ENCODE results near the gene SLC26A8.
"Not testable (repeated sequence)": the region's sequence is repeated elsewhere in the genome, so short reads cannot be mapped to it uniquely, and the experiment has no call there.

Gene SLC26A8

DNA sequence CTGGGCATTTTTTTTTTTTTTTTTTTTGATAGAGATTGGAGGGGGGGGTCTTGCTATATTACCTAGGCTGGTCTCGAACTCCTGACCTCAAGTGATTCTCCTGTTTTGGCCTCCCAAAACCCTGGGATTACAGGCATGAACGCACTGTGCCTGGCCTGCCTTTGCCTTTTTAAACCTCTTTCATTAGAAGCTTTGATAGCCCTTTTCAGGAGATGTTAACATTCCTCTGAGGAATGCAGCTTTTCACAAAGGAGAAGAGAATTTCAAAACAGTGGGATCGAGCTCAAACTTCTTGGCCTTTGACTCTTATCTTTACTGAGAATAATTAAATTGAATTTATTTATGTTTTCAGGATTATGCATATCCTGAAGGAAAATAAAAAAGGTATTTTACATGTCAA lies 31.3 kb downstream of the SLC26A8 start:
- DNase-seq (ENCODE audit: low spot score) = no peak

DNA sequence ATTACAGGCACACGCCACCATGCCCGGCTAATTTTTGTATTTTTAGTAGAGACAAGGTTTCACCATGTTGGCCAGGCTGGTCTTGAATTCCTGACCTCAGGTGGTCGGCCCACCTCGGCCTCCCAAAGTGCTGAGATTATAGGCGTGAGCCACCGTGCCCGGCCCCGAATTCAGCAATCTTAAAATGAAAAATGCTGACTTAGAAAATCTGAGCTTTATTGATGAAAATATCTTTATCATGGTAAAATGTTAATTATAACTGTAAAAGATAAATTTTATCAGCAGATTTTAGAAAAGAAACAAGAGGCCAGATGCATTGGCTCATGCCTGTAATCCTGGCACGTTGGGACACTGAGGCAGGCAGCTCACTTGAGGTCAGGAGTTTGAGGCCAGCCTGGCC lies 36.4 kb downstream of the SLC26A8 start:
- DNase-seq (ENCODE audit: low spot score) = not testable (repeated sequence)

DNA sequence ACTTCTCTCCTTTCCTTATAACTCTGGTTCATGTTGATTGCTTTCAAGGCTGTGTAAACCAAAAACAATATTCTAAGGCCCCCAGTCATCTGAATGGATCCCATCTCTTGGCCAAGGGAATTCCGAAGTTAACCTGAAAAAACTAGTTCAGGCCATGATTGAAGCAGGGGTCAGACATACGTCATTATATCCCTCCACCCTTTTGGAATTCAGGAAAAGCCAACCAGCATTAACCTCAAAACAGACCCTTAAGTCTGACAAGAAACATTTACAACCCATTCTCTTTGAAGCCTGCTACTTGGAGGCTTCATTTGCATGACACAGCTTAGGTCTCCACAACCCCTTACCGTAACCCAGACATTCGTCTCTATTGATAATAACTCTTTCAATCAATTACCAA lies 39.7 kb downstream of the SLC26A8 start:
- DNase-seq (ENCODE audit: low spot score) = no peak

DNA sequence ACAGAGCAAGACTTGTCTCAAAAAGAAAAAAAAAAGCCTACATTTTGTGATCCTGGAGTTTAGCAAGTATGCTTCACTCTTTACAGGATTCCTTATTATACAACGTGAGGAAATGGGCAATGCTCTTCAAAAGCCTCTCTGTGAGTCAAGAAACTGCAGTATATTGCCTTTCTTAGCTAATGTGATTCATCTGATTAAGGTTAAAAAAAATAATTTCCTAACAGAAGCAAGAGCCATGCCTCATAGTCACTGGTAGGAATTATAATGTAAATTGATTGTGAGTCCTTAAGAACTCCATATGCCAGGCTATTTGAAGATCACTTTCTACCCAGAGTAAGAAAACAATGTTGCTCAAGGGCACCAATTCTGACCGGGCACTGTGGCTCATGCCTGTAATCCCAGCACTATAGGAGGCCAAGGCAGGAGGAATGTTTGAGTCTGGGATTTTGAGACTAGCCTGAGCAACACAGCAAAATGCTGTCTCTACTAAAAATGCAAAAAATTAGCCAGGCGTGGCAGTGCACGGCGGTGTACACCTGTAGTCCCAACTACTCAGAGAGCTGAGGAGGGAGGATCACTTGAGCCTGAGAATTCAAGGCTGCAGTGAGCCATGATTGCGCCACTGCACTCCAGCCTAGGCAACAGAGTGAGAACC lies 43.3 kb downstream of the SLC26A8 start:
- DNase-seq (ENCODE audit: low spot score) = no peak

- not testable (repeated sequence) for DNase-seq (ENCODE audit: low spot score)
Observed at GRCh38 chr6:35980126-35980525, 44.3 kb downstream of the SLC26A8 start.

DNA sequence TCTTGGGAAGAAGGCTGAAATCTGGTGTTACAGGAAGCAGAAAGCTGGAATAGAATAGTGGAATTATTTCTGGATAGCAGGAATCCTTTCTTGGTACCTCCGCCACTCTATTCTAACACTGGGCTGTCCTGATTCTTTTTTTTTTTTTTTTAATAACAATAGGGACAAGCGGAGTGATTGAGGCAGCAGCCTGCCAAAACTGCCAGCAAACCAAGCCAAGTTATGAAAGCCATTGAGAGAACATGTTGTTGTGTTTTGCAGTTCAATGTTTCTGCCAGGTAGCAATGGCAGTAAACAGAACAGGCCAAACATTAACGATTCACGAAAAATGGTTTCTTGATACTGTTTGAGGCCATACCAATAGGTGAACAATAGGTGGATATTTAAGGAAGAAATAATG lies 47.1 kb downstream of the SLC26A8 start:
- no peak for DNase-seq (ENCODE audit: low spot score)

DNA sequence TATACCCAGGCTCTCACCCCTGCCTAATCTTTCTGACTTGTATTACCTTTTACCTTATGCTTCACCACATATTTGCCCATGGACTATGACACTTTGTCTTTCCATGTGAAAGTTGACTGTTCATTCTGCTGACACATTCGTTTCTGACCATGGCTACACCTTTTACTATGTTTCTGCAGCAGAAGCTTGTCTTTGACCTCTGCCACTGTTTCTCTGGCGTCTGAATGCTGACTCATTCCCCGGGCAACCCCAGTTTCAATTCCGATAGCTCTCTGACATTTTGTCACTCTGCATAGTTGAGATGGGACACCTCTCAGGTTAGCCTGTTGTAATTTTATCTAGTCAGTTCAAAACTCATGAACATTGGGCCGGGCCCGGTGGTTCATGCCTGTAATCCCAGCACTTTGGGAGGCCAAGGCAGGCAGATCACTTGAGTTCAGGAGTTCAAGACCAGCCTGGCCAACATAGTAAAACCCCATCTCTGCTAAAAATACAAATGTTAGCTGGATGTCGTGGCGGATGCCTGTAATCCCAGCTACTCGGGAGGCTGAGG lies 50.7 kb downstream of the SLC26A8 start:
- no peak for DNase-seq (ENCODE audit: low spot score)

- DNase-seq (ENCODE audit: low spot score) = no peak
Observed at GRCh38 chr6:35972471-35973367, 51.7 kb downstream of the SLC26A8 start.

GRCh38 chr6:35970181-35970580 lies 54.3 kb downstream of the SLC26A8 start:
- DNase-seq (ENCODE audit: low spot score) = peak; percentile 87

GRCh38 chr6:35969646-35970045 lies 54.8 kb downstream of the SLC26A8 start:
- DNase-seq (ENCODE audit: low spot score) = no peak

DNA sequence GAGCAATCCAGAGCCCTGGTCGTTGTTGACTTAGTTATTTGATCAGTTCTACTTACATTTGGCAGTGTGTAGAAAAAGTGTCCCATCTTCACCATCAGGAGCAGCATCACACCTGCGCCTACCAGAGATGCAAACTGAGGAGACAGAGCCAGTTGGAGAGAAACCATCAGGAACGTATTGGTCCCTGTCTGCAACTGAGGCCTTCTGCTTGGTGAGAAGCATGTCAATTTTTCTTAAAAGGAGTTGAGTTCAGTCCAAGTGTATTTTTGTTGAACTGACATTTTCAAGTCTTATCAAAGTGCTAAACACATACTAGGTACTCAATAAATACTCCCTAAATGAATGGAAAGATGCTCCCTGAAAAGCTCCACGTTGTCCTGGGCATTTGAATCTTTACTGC lies 55.6 kb downstream of the SLC26A8 start:
- DNase-seq (ENCODE audit: low spot score) = no peak

- DNase-seq (ENCODE audit: low spot score) = no peak
Observed at GRCh38 chr6:35967076-35967774, 57.2 kb downstream of the SLC26A8 start.

DNA sequence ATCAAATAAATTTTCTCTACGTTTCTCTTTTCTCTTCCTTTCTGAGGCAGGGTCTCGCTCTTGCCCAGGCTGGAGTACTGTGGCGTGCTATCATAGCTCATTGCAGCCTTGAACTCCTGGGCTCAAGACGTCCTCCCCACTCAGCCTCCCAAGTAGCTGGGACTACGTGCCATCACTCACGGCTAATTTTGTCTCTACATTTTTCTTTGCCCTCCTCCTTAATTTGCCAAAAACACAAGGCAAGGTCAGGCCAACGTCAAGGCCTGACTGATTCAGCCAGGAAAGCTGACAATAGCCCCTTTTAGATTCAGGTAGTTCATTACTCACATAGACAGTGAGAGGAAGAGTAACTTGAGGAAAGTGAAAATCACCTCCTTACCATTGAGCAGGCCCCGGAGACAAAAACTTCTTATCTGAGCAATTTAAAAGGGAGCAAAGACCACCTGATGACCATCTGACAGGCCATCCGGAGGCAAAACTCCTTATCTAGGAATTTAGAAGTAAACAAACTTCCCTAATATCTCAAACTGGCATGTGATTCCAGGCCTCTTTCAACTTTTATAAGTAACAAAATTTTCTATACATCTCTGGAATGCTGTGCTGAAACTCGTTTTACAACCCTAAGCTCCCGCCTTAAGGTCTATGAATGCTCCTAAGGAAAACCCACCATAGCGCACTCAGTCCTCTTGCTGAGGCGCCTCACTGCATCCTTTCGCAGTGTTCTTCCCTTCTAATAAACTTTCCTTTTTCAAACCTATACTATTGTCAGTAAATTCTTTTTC lies 61.5 kb downstream of the SLC26A8 start:
- no peak for DNase-seq (ENCODE audit: low spot score)

DNA sequence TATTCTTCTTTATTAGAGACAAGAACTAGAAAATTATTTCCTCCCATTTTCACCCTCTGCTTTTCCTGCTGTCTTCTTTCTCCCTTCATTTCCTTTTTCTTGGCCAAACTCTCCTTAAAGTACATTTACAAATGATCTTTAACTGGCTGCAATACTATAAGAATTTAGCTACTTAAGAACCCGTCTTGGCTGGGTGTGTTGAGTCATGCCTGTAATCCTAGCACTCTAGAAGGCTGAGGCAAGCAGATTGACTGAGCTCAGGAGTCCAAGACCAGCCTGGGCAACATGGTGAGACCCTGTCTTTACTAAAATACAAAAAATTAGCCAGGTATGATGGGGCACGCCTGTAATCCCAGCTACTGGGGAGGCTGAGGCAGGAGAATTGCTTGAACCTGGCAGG lies 64.3 kb downstream of the SLC26A8 start:
- DNase-seq (ENCODE audit: low spot score) = no peak

- DNase-seq (ENCODE audit: low spot score) = no peak
Observed at GRCh38 chr6:35955970-35956369, 68.5 kb downstream of the SLC26A8 start.

DNA sequence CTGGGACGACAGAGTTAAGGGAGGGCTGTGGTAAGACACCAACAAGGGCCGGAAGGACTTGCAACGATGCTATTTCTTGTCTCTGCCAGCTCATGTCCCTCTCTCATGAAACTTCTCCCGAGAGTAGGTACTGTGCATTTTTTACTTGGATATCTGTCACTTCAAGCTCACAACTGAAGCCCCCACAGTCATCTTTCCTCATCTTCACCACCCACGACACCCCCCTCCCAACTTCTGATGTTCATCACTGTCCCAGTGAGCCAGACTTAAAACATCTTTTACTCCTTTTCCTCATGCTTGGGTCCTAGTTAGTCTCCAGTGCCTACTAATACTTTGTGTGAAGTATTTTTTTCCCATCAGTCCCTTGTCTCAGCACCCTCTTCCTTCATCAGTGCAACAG lies 68.9 kb downstream of the SLC26A8 start:
- DNase-seq (ENCODE audit: low spot score) = no peak

DNA sequence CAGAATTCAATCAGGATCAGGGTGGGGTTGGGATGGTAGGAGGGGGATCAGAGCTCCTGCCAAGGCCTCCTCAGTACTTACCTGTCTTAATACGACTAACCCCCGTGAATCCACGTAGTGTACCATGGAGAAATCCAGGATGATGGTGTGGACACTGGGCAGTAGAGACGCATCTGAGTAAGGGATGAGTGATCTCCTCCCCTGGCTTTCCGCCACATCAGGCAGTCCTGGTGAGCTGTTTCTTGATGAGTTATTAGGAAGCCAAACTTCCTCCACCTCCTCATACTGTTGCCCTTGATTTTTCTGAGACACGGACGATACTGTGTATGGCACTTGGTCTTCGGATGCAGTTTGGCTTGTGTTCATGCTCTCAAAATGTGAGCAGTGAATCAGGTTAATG lies 69.4 kb downstream of the SLC26A8 start:
- DNase-seq (ENCODE audit: low spot score) = peak; percentile 89

DNA sequence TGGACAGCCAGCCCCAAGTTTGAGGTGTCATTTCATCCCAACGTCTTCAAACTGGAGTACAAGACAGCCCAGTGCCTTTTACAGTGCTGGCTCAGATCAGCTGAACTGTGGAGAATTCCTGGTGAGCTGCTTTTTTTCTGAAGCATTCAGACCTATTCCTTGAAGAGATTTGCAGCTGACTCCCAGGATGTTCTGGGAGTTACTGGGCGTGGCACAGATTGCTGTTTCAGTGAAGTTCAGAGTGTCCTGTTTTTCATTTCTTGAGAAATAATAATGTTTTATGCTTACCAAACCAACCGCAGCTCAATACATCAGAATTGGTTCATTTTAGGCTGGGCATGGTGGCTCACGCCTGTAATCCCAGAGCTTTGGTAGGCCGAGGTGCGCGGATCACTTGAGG lies 70.1 kb downstream of the SLC26A8 start:
- DNase-seq (ENCODE audit: low spot score) = no peak

DNA sequence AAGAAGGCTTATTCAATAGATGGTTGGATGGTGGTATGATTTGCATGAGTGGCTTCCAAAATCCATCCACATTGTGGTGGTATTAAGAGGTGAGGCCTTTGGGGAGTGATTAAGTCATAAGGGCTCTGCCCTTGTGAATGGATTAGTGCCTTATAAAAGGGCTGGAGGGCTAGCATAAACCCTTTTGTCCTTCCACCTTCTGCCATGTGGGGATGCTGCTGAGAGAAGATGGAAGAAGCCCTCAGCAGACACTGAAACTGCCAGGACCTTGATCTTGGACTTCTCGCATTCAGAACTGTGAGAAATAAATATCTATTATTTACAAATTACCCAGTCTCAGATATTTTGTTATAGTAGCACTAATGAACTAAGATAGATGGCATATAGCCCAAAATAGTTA lies 75.7 kb downstream of the SLC26A8 start:
- DNase-seq (ENCODE audit: low spot score) = peak; percentile 35

GRCh38 chr6:35945650-35946025 lies 78.8 kb downstream of the SLC26A8 start:
- peak; percentile 58 for DNase-seq (ENCODE audit: low spot score)

DNA sequence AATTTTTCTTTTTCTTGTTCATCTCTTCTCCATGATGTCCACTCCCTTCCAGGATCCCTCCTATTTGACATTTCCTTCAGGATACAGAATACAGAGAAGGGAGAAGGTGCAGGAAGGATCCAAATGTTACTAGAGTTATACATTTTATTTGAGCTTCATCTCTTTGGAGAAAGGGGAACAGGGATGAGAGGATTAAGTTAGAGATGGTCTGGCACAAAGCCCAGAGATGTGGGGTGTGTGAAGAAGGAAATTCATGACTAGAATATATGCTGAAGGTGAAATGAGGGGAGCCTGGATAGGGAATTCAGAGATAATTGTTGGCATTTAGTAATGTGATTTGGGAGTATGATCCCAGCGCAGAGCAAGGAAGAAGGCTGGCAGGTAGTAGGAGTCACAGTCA lies 81.1 kb downstream of the SLC26A8 start:
- DNase-seq (ENCODE audit: low spot score) = no peak

DNA sequence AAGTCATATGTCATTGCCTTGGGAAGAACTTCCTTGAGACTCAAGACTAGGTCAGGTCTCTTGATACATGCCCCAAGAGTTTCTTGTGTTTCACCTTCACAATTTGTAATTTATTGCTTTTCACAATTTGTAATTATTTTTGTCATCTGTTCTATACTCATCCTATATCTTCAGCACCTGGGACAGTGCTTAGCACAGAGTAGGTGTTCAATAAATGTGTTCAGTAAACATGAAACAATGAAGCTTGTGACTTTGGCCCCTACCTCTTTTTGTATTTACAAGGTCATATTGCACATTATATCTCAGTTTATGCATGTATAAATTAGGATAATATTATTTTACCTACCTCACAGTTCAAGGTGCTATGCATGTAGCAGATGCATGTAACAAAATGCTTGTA lies 82.1 kb downstream of the SLC26A8 start:
- no peak for DNase-seq (ENCODE audit: low spot score)

Measured in RKO (cell line).